Fibroblast of skin of left quadriceps (primary cell): ENCODE measurements around the gene FSTL4.

Source experiments
- DNase-seq, 2 experiments: peaks; one replicate each; pipeline ENCODE4 v3.0.0-alpha.2; 2013; ENCODE audit warnings: low read depth in 2 of 2

Gene FSTL4

DNA sequence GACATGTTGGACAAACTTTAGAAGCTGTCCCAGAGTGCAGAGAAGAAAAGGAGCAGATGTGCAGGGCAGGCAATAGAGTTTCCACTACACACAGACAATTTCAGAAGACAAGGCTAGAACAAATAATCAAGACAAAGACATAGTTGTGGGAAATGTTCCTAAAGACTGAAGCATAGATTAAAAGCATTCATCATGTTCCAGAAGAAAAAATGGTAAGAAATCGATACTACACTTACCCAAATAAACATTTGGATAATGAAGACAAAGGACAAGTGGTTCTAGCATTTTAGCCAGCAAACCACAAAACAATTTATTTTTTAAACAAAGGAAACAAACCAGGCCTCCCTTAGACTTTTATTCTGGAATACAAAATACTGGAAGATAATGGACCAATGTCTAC, 97.9 kb downstream of the FSTL4 start:
- no peak for DNase-seq

DNA sequence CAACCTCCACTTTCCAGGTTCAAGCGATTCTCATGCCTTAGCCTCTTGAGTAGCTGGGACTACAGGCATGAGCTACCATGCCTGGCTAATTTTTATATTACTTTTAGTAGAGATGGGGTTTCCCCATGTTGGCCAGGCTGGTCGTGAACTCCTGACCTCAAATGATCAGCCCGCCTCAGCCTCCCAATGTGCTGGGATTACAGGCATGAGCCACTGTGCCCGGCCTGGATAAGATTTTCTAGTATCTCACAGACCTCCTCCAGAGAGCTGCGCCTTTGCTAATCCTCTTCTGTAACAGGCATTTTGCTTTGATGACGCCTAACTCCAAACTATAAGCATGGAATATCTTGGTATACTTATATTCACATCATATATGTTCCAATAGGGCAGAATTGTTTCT, 99.4 kb downstream of the FSTL4 start:
- no peak for DNase-seq

DNA sequence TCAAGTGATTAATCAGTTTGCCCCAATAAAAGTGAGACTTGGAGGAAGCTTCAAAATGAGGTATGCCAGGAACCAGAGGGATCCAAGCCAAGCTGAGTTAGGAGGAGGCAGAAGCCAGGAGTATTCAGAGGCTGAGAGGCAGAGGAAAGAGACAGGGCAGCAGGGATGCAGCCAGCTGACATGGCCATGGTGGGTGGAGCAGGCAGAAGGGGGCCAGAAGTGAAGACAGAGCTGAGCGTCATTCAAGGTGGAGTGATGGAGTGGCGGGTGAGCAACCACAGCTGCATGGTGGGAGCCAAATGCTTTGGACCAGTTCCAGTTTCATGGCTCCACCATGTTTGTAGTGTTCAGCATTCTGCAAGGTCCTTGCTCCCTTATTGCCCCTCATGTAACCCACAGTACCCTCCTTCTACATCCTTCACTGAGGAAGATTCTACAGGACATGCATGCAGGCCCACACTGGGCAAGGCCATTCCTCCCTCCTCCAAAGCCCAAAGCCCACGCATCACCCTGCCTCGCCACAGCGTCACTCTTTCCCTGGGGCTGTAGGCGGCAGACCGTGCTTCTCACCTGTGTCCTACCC, 100.6 kb downstream of the FSTL4 start:
- DNase-seq = no peak

GRCh38 chr5:133510634-133511262, 101.6 kb downstream of the FSTL4 start:
- no peak for DNase-seq

- no peak for DNase-seq
Measured at GRCh38 chr5:133509742-133510079, 102.6 kb downstream of the FSTL4 start.

- DNase-seq = no peak
Measured at GRCh38 chr5:133508845-133509741, 103.2 kb downstream of the FSTL4 start.

DNA sequence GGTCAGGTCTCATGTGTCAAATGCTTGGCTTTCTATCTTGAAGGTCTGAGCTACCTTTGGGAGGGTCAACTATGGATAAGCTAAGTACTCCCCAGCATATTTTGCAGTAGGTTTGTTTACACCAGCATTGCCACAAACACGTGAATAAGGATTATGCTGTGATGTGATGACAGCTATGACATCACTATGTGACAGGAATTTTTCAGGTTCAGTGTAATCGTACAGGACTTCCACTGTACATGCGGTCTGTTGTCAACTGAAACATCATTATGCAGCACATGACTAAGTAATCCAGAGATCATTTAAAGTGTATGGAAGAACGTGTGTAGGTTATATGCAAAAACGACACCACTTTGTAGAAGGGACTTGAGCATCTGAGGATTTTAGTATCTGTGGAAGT, 104.0 kb downstream of the FSTL4 start:
- no peak for DNase-seq

GRCh38 chr5:133506181-133506580, 106.2 kb downstream of the FSTL4 start:
- no peak for DNase-seq

DNA sequence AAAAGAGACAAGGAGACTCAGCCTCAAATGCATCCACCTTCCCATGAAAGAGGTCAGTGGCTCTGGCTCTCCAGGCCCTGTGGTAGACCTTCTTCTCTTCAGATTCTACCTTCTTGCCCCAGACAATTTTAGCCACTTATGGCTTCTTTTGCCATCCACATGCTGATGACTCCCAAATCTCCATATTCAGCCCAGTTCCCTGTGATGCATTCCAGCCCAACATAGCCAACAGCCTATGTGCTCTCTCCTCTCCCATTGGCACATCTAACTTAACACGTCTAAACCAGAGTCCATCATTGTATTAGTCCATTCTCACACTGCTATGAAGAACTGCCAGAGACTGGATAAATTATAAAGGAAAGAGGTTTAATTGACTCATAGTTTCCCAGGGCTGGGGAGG, 108.8 kb downstream of the FSTL4 start:
- DNase-seq = no peak

- no peak for DNase-seq
Measured at GRCh38 chr5:133499895-133500294, 112.4 kb downstream of the FSTL4 start.

DNA sequence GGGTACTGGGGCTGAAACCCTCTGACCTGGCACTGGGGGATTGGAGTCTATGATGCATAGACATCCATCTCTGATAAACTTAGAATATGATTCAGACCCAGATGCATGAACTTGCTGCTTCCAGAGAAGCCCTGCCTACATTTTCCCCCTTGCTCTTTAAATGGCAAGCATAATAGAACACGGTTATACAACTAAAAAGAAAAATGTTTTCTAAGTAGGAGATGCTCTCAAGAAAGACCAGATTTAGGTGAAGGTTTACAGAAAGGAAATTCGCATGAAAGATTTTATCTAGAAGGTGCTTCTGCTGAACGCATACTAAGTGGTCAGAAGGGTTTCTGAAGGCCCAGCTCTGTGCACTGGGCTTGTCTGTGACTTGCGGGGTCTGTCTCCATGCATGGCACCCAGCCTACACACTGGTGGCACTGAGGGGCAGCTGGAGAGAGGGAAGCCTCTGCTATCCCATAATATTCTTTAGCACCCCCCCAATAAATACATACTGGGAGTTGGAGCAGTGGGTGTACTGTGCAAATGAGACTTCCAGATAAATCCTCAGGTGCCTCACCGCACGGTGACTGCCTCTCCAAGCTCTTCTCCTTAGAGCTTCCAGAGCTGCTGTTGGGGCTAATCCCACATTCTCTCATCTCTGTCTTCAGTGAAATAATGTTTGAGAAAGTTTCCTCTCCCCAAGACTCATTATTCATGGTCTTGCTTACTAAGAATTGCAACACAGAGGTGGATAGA, 114.6 kb downstream of the FSTL4 start:
- DNase-seq = no peak

DNA sequence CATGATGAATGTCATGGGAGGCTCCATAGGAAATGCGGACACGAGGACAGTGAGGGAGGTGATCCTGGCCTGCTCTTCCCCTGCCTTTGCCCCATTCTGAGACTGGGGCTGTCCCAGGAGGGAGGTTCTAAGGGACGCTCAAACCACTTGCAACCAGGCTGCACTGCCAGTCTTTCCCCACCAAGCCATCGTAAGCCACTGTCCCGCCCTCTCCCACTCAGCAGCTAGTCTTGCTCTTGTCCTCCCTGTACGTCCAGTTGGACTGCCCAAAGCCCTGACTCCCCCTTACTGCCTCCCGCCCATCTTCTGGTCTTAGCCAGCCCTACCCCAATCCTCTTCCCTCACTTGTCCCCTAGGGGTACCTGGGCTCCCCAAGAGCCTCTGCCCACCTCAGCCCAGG, 115.7 kb downstream of the FSTL4 start:
- no peak for DNase-seq

- DNase-seq = no peak
Measured at GRCh38 chr5:133494923-133495246, 117.5 kb downstream of the FSTL4 start.

- no peak for DNase-seq
Measured at GRCh38 chr5:133494232-133494922, 118.0 kb downstream of the FSTL4 start.

DNA sequence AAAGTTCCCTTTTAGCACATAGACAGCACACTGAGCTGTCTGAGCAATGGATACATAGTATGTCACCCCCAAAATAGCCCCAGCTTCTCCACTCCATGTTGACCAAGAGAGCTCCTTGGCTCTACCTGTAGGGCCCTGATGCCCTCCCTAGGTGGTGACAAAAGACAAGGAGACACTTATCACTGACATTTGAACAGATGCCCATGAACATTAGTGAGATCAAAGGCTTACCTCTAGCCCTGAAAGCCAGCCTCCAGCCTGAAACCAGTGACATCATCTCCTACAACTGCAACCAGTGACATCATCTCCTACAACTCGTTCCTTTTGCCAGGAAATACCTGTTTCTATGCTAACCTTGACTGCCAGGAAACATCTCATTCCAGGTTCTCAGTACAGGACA, 122.7 kb downstream of the FSTL4 start:
- DNase-seq = no peak

DNA sequence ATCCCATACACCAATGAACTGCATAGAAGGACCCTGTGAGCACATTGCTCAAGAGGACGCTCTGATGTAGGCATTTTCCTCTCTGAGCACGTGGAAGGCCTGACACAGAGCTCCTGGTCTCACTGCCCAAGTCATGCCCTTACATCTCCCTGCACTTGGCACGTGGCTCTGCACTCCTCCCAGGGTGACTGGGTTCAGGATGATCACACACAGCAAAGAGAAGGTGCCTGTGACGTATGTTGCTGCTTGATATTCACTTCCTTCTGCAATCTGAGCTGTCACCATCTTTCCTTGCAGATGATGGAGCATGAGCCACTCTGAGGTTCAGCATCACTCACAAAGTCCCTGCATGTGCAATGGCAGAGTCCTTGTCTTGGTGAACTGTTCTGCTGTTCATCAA, 125.2 kb downstream of the FSTL4 start:
- no peak for DNase-seq

DNA sequence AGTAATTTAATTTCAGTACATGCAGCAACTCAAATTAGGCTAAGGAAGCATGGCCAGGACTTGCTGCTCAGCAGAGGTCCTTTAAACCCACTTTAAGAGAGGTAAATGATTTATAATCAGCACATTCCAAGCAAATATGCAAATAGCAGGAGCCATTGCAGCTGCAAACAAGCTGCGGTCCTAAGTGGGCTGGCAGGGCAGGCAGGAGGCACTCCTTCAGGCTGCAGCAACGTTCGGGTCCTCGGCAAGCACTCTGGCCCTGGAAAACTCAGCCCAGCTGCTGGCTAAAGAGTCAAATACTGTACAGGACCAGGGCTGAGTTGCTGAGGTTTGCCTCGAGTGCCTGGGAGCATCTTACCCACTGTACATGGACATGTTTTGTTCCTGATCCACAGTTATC, 126.9 kb downstream of the FSTL4 start:
- DNase-seq = no peak

DNA sequence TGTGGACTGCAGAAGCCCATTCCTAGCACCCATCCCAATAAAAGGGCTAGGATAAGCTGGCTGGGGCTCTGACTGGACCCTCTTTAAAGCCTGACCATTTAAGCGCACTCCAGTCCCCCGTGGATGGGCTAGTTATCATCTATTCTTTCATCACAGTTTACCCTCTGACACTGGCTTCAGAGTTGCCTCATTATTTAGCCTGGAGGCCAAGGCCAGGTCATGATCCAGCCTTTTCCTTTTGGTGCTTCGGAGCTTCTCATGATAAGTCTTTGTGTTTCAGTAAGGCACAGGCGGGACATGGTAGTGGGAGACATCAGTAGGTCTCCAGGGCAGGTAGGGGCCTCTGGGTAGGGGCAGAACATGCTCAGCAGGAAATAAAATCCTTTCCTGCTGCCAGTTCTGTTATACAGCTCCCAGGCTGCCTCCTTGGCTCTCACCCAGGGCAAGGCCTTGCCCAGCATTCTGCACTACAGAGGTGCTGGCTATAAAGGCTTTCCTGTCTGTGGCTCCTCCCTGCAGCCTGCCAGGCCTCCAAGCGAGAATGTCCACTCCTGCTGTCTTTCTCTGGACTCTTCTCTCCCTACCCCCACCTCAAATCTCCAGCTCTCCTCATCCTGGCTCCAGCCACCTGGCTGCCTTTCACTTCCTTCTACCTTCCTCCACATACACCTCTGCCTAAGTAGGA, 128.8 kb downstream of the FSTL4 start:
- no peak for DNase-seq

GRCh38 chr5:133482028-133482427, 130.3 kb downstream of the FSTL4 start:
- DNase-seq = no peak

DNA sequence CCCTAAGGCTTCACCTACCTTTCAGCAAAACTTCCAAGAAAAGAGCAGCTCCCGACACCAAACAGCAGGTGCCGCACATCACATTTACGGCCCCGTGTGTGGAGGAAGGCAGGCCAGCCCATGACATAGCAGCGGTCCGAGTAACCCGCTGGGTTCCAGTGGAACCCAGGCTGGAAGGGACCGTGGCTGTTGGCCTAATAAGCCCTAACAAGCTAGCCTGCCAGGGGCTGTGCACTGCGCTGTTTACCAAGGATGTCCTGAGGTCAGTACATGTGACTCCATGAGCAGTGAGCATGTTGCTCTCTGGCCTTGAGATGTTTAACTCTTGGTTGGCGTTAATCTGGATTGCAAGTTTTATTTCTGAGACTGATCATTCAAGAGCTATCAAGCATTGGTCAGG, 131.5 kb downstream of the FSTL4 start:
- DNase-seq = no peak

- no peak for DNase-seq
Measured at GRCh38 chr5:133480366-133480765, 132.0 kb downstream of the FSTL4 start.
